OCI-LY7 (cell line): ENCODE results near the gene S1PR4. TPM values are rescaled to one million over a fixed set of nuclear protein-coding genes. Genes with fewer than 3 reads are reported as not detected.

Source experiments
- BruUV-seq: library from RNA; stranded (reverse); fragments of 400-500 nt; replicated peaks from 2 replicates; lab custom pipeline; 2021; lab: Mats Ljungman, UMichigan
- CTCF ChIA-PET: fragments of 300-600 bp; sonication (Branson Sonifier 250); formaldehyde crosslinking; loops from one replicate; lab custom pipeline; 2022; ENCODE audit warnings: antibody characterized with exemption; ENCODE audit not compliant: unreplicated experiment; lab: Charles Lee
- POLR2A ChIA-PET: fragments of 300-600 bp; sonication (Branson Sonifier 250); formaldehyde crosslinking; loops from one replicate; lab custom pipeline; 2022; ENCODE audit warnings: antibody characterized with exemption; lab: Charles Lee
- DNase-seq: peaks from one replicate; pipeline ENCODE4 v3.0.0-alpha.2; 2015; ENCODE audit warnings: low spot score
- H2AFZ ChIP-seq: fragments of 200-600 bp; sonication (generic), shearing (Covaris generic); 2 replicates; pipeline ENCODE4 v1.6.1; 2014; ENCODE audit warnings: mild to moderate bottlenecking, antibody characterized with exemption, low read length, moderate library complexity
- H3K27ac ChIP-seq: fragments of 200-600 bp; sonication (generic); 2 replicates; pipeline ENCODE4 v1.5.1; 2014; ENCODE audit warnings: mixed run types, low read depth, mild to moderate bottlenecking, moderate library complexity, low read length, inconsistent platforms; ENCODE audit not compliant: poor library complexity, severe bottlenecking
- H3K36me3 ChIP-seq: fragments of 200-600 bp; sonication (generic); 2 replicates; pipeline ENCODE4 v1.6.1; 2014; ENCODE audit warnings: mild to moderate bottlenecking, antibody characterized with exemption, low read length, moderate library complexity, mixed read lengths; ENCODE audit not compliant: insufficient read depth
- H3K4me1 ChIP-seq: fragments of 200-600 bp; sonication (generic); 2 replicates; pipeline ENCODE4 v1.5.1; 2014; ENCODE audit warnings: mild to moderate bottlenecking, low read length; ENCODE audit not compliant: insufficient read depth, poor library complexity, severe bottlenecking
- H3K4me2 ChIP-seq: fragments of 200-600 bp; sonication (generic); 2 replicates; pipeline ENCODE4 v1.6.1; 2014; ENCODE audit warnings: mild to moderate bottlenecking, low read length
- H3K4me3 ChIP-seq: fragments of 200-600 bp; sonication (generic); 2 replicates; pipeline ENCODE4 v1.5.1; 2014; ENCODE audit warnings: mild to moderate bottlenecking, low read depth, low read length; ENCODE audit not compliant: poor library complexity, severe bottlenecking
- H3K79me2 ChIP-seq: fragments of 200-600 bp; sonication (generic); 2 replicates; pipeline ENCODE4 v1.6.1; 2016; ENCODE audit warnings: low read depth, mild to moderate bottlenecking, low read length, moderate library complexity, mixed read lengths; ENCODE audit not compliant: insufficient read depth
- H3K9me2 ChIP-seq: fragments of 200-600 bp; sonication (generic); 2 replicates; pipeline ENCODE4 v1.6.1; 2016; ENCODE audit warnings: mild to moderate bottlenecking, low read length, mixed read lengths; ENCODE audit not compliant: insufficient read depth
- H3K9me3 ChIP-seq: fragments of 200-600 bp; sonication (generic); 2 replicates; pipeline ENCODE4 v1.6.1; 2014; ENCODE audit warnings: mild to moderate bottlenecking, mixed run types, low read length, mixed read lengths
- H4K20me1 ChIP-seq: fragments of 200-600 bp; sonication (generic); 2 replicates; pipeline ENCODE4 v1.6.1; 2014; ENCODE audit warnings: mild to moderate bottlenecking, antibody characterized with exemption, low read length, moderate library complexity, mixed read lengths; ENCODE audit not compliant: insufficient read depth
- CTCF ChIP-seq: fragments of 200-600 bp; sonication (generic); conservative IDR thresholded peaks from 2 replicates; pipeline ENCODE4 v1.5.1; 2014; ENCODE audit warnings: mild to moderate bottlenecking, antibody characterized with exemption, low read length, moderate library complexity, mixed read lengths
- EZH2phosphoT487 ChIP-seq: fragments of 200-600 bp; sonication (generic); IDR thresholded peaks from 2 replicates; pipeline ENCODE4 v1.6.1; 2018; ENCODE audit warnings: low read depth, borderline replicate concordance, mild to moderate bottlenecking, mixed run types, antibody characterized with exemption, low read length, moderate library complexity, mixed read lengths
- intact Hi-C: fragments of 100-400 bp; cut with micrococcal nuclease; formaldehyde crosslinking; loops from one replicate; pipeline ENCODE4 v1.10.0; 2022; ENCODE audit not compliant: unreplicated experiment
- total RNA-seq, 2 experiments: library from RNA; depleted of rRNA in 1 of 2; stranded (reverse); fragments of >200 nt in 1 of 2; shearing (Covaris generic) in 1 of 2; gene quantifications; 2 replicates each; pipeline ENCODE4 v1.2.3, GENCODE V29; 2014 to 2022

S1PR4 gene
- total RNA-seq, 2 experiments from 2014 or later, result 25.8 to 34.1 TPM

- no peak for TF ChIP-seq EZH2phosphoT487
- no peak for TF ChIP-seq CTCF
- H3K9me2 ChIP-seq, result no peaks in the 10 kb centered on the region
- H3K9me3 ChIP-seq, result no peaks in the 10 kb centered on the region
- DNase-seq, result no peak
- H2AFZ ChIP-seq, result no peak overlapping the region
- H3K4me1 ChIP-seq, result peaks cover 18% of the 10 kb centered on the region
- no peaks in the 10 kb centered on the region for H3K36me3 ChIP-seq
- POLR2A ChIA-PET, result no interaction called here
- no peak overlapping the region for H3K4me2 ChIP-seq
- intact Hi-C loops, result no loop called here
- H3K79me2 ChIP-seq, result no peaks in the 10 kb centered on the region
- BruUV-seq, result no TSS peak
- H3K4me3 ChIP-seq, result no peak overlapping the region
- no peak overlapping the region for H3K27ac ChIP-seq
- CTCF ChIA-PET, result no interaction called here
- no peaks in the 10 kb centered on the region for H4K20me1 ChIP-seq
Observed at GRCh38 chr19:3149526-3150505, 28.8 kb upstream of the S1PR4 start.

DNA sequence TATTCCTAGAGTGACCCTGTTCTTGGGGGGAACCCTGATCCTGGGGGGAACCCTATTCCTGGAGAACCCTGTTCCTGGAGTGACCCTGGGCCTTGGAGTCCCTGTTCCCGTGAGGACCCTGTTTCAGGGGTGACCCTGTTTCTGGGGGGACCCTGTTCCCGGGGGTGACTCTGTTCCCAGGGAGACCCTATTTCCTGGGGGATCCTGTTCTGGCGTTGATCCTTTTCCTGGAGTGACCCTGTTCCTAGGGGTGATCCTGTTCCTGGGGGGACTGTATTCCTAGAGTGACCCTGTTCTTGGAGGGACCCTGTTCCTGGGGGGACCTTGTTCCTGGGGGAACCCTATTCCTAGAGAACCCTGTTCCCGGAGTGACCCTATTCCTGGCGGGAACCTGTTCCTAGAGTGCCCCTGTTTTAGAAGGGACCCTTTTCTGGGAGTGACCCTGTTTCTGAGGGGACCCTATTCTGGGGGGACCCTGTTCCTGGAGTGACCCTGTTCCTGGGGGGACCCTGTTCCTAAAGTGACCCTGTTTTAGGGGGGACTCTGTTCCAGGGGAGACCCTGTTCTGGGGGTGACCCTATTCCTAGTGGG, 27.7 kb upstream of the S1PR4 start:
- POLR2A ChIA-PET, result no interaction called here

More for the DNA sequence above, 27.7 kb upstream of the S1PR4 start:
- Histone ChIP-seq H4K20me1 (no peaks in the 10 kb centered on the region), H2AFZ (no peak overlapping the region), H3K4me1 (peaks cover 25% of the 10 kb centered on the region), H3K9me2 (no peaks in the 10 kb centered on the region), H3K9me3 (no peaks in the 10 kb centered on the region), H3K4me3 (no peak overlapping the region), H3K36me3 (no peaks in the 10 kb centered on the region), H3K79me2 (no peaks in the 10 kb centered on the region), H3K27ac (no peak overlapping the region), H3K4me2 (no peak overlapping the region)
- CTCF ChIA-PET, result no interaction called here
- intact Hi-C loops, result no loop called here
- TF ChIP-seq EZH2phosphoT487 (no peak), CTCF (no peak)
- no TSS peak for BruUV-seq
- DNase-seq, result no peak
